Measurements from ENCODE around the gene MEIS1. TPM values are rescaled to one million over a fixed set of nuclear protein-coding genes. Genes with fewer than 3 reads are reported as not detected.

Gene MEIS1
- total and polyA plus RNA-seq, 2 donors (not counting 3 experiments of a cell fraction or from before 2014, with no cell fraction given): 10.0 to 26.5 TPM

DNA sequence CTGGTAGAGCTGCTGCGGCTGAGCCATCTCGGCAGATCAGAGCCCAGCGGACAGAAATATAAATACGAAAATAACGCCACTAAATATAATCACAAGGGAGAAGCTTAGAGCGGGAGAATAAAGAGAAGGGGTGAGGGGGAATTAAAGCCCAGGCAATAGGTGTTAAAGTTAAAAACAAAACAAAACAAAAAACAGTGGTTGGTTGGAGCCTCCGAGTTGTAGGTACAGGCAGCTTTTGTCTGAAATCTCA, 1.3 kb upstream of the MEIS1 start:
- CTCF ChIA-PET: interaction anchor here (0.7 to 6.3 kb wide), 12 partner anchors 12 to 1598 kb away, joined by 3 to 107 read pairs (median 4); no protein-coding TSS in a partner anchor
- dilution Hi-C loops (cut with MboI; ENCODE audit: extremely low pct_ligation_motif_present, low sequenced_read_pairs) (no loop called here), intact Hi-C loops (cut with micrococcal nuclease) (loop anchor here (1.0 to 10.0 kb wide), 4 partner anchors 142 to 1217 kb away; partner anchors contain the start of gene SPRED2)
- Histone ChIP-seq H3K4me1 (ENCODE audit: control insufficient read depth, extremely low read depth, insufficient read depth, low read length) (peaks cover 12% of the 10 kb centered on the region), H3K4me2 (ENCODE audit: insufficient read depth, low read length) (peak overlapping the region; percentile 74), H3K27ac (ENCODE audit: insufficient read depth, low read depth, low read length) (peak overlapping the region; percentile 87), H3K79me2 (ENCODE audit: control insufficient read depth, insufficient read depth, low read length) (peaks cover 8% of the 10 kb centered on the region), H3K9me3 (replicated peaks; ENCODE audit: control insufficient read depth, insufficient read depth, low read length) (no peaks in the 10 kb centered on the region), H2AFZ (ENCODE audit: low read depth, low read length) (peak overlapping the region; percentile 78), H3K9me1 (replicated peaks; ENCODE audit: control insufficient read depth, extremely low read depth, insufficient read depth, low read length) (no peaks in the 10 kb centered on the region), H4K20me1 (replicated peaks; ENCODE audit: control insufficient read depth, extremely low read depth, insufficient read depth, low read length) (no peaks in the 10 kb centered on the region), H3K36me3 (ENCODE audit: control insufficient read depth in 2 of 2, extremely low read depth in 1 of 2, insufficient read depth in 2 of 2, low read length in 2 of 2) (no peaks in the 10 kb centered on the region), H3K9ac (replicated peaks; ENCODE audit: extremely low read depth, insufficient read depth, low read length) (peak overlapping the region; percentile 94), H3K4me3 (replicated peaks in 1 of 3; ENCODE audit: insufficient read depth in 1 of 3, low read depth in 1 of 3, low read length in 3 of 3) (peak overlapping the region; percentile 64 to 97 (median 97)), H3K27me3 (ENCODE audit: control insufficient read depth in 2 of 2, insufficient read depth in 2 of 2, low read length in 2 of 2) (peaks cover 4 to 10% of the 10 kb centered on the region in 2 experiments)
- TF ChIP-seq, protein P1, sequence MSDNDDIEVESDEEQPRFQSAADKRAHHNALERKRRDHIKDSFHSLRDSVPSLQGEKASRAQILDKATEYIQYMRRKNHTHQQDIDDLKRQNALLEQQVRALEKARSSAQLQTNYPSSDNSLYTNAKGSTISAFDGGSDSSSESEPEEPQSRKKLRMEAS (IDR thresholded peaks at IDR 0.05; ENCODE audit: insufficient read depth, insufficient read length): no peak
- no peak for TF ChIP-seq EZH2 (IDR thresholded peaks at IDR 0.05; ENCODE audit: borderline replicate concordance, low read depth, low read length, severe bottlenecking)
- no peak for TF ChIP-seq FOS (IDR thresholded peaks at IDR 0.05; ENCODE audit: borderline replicate concordance, insufficient read depth, low read length)
- no peak for TF ChIP-seq GATA2 (IDR thresholded peaks at IDR 0.05; ENCODE audit: insufficient read depth, insufficient read length, low read depth, low read length)
- TF ChIP-seq, protein P2, sequence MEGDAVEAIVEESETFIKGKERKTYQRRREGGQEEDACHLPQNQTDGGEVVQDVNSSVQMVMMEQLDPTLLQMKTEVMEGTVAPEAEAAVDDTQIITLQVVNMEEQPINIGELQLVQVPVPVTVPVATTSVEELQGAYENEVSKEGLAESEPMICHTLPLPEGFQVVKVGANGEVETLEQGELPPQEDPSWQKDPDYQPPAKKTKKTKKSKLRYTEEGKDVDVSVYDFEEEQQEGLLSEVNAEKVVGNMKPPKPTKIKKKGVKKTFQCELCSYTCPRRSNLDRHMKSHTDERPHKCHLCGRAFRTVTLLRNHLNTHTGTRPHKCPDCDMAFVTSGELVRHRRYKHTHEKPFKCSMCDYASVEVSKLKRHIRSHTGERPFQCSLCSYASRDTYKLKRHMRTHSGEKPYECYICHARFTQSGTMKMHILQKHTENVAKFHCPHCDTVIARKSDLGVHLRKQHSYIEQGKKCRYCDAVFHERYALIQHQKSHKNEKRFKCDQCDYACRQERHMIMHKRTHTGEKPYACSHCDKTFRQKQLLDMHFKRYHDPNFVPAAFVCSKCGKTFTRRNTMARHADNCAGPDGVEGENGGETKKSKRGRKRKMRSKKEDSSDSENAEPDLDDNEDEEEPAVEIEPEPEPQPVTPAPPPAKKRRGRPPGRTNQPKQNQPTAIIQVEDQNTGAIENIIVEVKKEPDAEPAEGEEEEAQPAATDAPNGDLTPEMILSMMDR (IDR thresholded peaks at IDR 0.05; ENCODE audit: extremely low read depth in 1 of 2, insufficient read depth in 1 of 2, low read depth in 1 of 2, low read length in 2 of 2): no peak
- no peak for TF ChIP-seq JUN (IDR thresholded peaks at IDR 0.05; ENCODE audit: borderline replicate concordance, insufficient read depth, insufficient read length, low read depth)
- no peak for TF ChIP-seq POLR2A (IDR thresholded peaks at IDR 0.05; ENCODE audit: low read depth, low read length)
- TF ChIP-seq MYC (IDR thresholded peaks at IDR 0.05; ENCODE audit: low read depth, low read length): no peak
- TF ChIP-seq POLR2AphosphoS5 (IDR thresholded peaks at IDR 0.05; ENCODE audit: insufficient read depth, low read depth, low read length): no peak
- FAIRE-seq: no peak
- POLR2A ChIA-PET: interaction anchor here (0.6 to 2.4 kb wide), 8 partner anchors 14 to 1886 kb away, joined by 3 to 16 read pairs (median 3); partner anchors contain the start of gene CNRIP1
- BruUV-seq (replicated peaks): TSS peak; percentile 45
- DNase-seq (ENCODE audit: low read depth, low spot score): no peak

Data from endothelial cell of umbilical vein (primary cell).